ENCODE data around the gene ZNF92.

DNA sequence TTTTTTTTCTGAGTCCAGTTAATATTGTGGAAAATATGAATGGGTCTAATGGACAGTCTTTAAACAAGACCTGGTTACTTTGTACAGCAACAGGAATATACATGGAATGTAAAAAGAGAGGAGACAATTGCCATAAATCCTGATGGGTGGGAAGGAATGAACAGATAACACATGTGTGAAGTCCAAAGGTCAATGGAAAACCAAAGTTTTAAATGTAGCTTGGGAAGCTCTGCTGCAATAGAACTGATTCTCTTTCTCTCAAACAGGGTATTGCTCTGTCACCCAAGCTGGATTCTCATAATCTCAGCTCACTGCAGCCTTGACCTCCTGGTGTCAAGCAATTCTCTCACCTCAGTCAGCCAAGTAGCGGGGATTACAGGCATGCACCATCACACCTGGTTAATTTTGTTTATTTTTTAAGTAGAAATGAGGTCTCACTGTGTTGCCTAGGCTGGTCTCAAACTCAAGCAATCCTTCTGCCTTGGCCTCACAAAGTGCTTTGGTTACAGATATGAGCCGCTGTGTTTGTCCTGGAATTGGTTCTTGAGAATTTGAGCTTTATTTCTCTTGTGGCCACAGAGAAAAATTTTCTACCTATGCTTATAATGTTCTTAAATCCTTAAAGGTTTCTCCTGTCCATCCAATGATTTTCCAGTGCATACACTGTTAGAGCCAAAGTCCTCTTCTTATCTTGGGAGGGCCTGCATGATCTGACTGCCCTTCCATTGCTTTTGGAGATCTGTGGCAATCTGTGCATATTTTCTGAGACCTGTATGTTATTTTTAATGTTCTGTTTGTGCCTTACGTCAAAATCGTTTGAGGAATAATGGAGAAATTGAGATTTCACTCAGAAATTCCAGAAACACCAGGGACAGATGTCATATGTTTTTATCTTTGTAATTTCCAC is 30.7 kb upstream of the ZNF92 start:
- TF ChIP-seq POLR2A (IDR thresholded peaks at IDR 0.05) = no peak
- TF ChIP-seq, protein P1, sequence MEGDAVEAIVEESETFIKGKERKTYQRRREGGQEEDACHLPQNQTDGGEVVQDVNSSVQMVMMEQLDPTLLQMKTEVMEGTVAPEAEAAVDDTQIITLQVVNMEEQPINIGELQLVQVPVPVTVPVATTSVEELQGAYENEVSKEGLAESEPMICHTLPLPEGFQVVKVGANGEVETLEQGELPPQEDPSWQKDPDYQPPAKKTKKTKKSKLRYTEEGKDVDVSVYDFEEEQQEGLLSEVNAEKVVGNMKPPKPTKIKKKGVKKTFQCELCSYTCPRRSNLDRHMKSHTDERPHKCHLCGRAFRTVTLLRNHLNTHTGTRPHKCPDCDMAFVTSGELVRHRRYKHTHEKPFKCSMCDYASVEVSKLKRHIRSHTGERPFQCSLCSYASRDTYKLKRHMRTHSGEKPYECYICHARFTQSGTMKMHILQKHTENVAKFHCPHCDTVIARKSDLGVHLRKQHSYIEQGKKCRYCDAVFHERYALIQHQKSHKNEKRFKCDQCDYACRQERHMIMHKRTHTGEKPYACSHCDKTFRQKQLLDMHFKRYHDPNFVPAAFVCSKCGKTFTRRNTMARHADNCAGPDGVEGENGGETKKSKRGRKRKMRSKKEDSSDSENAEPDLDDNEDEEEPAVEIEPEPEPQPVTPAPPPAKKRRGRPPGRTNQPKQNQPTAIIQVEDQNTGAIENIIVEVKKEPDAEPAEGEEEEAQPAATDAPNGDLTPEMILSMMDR (IDR thresholded peaks at IDR 0.05) = no peak

Measured in right lobe of liver (tissue), 4 donors.